ENCODE measurements around the gene NCOA5.

DNA sequence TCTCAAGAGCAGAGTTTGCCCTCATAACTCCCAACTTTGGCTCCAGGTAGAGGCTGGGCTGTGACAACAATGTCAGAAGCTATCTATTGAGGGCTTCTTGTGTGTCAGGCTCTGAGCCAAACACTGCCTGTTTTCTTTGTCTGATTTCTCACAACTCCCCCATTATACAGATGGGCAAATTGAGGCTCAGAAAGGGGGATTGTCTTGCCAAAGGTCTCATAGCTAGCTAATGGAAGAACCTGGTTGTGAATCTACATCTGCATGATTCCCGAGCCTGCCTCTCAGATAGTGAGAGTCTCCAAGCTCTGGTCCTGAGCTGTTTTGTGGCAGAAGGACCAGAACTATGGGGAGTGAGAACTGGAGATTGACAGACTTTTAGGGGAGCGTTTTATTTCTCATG lies 29.8 kb upstream of the NCOA5 start:
- TF ChIP-seq TAF1 (IDR thresholded peaks at IDR 0.05; ENCODE audit: low read depth, low read length) = no peak
- TF ChIP-seq POLR2A (IDR thresholded peaks at IDR 0.05; ENCODE audit: low read depth, low read length) = peak; percentile 5; the same call in 1 of the 2 replicates
- TF ChIP-seq POLR2AphosphoS5 (IDR thresholded peaks at IDR 0.05; ENCODE audit: low read depth, low read length) = no peak
